COLO829 (cell line): ENCODE measurements around the gene CLEC7A.

Experiments used
- DNase-seq: peaks from one replicate; pipeline ENCODE4 v3.0.0; 2012; ENCODE audit warnings: low spot score

The CLEC7A gene

DNA sequence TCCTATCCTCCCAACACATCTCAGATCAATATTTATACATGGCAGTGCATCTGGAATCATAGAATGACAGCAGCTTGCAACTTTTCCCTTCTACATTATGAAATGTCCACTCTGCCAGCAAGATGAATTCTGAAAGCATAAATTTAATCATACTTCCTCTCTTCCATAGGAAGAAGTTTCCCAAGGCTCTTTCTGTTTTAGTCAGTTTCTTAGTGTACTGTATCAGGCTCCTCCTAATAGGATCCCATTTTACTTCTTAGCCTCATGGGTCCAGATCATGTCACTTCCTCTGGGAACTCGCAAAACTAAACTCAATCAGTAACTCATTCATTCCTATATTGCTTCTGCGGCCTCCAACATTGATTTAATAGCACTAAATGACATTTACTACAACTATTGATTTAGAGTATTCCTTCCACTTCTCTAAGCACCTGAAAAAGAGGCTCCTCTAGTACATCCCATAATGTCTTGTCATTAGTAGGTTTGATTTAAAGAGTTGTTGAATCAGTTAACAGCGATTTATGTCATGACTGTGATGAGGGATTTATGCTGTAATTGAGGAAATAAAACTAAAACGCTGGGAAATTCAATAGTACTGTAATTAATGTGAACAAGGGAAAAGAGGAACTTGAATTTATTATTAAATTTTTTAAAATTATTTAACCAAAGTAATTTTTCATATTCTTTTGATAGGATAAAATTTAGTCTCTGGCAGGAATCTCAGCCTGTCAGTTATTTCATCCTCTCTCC is 35.2 kb downstream of the CLEC7A start:
- no peak for DNase-seq

DNA sequence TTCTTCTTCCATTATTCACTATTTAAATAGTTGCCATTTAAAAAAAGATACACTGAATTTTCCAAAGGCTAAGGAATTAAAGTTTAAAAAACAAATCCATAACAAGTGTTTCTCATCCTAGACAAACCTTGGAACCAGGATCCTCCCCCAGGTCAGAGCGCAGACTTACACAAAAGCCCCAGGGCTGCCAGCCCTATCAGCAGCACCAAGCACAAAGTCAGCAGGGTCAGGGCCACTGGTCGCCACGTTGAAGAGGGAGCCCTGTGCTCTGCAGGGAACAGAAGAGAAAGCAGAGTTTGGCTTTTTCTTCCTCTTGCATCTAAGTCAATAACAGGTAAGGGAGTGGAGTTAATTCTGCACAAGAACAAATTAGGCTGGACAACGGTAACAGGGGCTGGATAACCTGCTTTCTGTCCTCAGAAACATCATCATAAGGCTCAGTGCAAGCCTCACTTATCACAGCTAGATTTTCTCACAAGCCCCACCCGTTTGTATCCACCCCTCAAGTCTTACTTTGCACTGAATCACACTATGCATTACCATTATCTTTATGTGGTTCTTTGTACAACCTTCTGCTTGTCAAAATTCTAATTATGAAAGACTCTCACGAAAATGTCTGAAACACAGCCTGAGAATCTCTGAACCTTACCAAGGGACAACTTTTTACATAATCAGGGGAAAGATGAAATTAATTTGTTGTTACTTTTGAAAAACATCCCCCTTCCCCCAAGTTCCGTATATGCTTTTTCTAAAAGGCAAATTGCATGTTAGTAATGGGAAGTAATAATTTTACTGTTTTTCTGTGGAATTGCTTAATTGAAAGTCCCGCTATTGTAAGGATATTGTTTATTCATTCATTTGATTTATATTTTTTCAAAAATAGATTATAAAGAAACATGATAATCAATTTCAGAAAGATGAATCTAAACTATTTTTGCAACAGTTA is 40.8 kb downstream of the CLEC7A start:
- no peak for DNase-seq

DNA sequence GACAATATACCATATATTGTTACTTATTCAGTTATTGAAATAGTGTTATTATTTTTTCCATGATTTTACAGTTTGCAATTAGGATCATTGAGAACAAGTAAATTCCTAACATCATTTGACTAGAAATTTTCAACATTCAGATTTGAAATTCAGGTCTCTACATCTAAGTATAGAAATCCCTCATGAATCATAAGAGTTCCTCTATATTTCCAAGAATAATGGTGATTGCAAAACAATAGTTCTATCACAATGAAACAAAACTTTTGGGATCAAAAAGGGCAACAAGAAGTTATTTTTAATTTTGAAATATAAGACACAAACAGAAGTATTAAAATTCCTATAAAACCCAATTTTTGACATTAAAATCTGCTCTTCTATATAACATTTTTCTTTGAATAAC is 42.0 kb downstream of the CLEC7A start:
- no peak for DNase-seq

DNA sequence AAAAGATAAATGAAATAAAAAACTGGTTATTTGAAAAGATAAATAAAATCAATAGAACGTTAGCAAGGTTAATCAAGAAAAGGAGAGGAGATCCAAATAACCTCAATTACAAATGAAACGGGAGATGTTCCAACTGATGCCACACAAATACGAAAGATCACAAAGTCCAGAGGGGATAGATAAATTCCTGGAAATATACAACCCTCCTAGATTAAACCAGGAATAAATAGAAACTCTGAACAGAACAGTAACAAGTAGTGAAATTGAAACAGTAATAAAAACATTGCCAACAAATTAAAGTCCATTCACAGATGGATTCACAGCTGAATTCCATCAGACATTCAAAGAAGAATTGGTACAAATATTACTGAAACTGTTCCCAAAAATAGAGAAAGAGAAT is 43.6 kb downstream of the CLEC7A start:
- no peak for DNase-seq

DNA sequence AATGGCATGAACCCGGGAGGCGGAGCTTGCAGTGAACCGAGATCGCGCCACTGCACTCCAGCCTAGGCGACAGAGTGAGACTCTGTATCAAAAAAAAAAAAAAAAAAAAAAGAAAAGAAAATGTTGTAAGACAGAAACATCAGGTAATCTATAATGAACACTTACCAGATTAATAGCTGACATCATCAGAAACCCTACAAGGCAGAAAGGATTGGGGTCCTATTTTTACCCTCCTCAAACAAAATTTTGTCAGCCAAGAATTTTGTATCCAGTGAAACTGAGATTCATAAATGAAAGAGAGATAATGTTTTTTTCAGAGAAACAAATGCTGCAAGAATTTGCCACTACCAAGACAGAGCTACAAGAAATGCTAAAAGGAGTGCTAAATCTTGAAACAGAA is 45.3 kb downstream of the CLEC7A start:
- no peak for DNase-seq

DNA sequence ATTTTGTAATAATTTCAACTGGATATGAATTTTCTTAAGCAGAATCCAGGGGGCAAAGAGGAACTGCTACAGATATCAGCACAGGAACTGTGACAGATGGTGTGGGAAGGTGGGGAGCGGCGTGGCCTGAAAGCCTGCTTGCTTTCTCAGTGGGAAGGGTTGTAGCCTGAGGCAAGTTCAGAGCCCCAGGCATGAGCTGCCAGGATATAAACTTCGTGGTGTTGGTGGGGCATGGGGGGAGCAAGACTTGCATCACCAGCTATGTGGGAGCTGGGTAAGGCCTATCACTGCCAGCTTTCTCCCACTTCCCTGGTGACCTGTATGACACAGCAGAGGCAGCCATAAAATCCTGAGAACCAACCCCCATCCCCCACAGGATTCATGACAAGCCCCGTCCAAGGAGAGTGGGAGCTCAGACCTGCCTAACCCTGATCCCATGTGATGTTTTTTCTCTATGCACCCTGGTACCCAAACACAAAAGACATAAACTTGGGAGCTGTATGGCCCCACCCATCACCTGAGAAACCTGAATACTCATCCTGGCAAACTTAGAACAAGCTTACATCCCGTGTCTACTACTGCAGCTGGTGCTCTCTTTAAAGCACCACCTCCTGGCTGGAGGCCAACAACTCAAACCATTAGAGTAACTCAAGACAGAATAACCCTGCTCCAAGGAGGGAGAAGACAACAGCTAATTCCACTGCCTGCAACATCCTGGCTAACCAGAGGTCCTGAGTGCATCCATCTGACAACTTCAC is 47.7 kb downstream of the CLEC7A start:
- no peak for DNase-seq

DNA sequence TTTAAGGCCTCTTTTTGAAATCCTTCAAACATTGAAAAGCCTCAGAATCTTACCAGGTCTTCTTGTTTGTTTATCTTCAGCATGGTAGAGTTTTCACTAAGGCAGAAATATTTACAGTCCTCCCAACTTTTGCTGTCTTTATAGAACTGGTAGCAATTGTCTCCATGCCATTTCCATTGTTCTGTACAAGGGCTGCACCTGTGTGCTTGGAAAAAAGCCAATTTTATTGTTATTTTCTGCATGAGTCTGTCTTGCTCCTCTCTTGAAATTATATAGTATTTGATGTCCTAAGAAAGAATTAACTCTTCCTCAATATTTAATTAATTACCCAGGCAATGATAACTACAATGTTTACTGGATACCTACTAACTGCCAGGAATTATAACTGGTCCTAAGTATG is 54.5 kb downstream of the CLEC7A start:
- DNase-seq, result no peak

DNA sequence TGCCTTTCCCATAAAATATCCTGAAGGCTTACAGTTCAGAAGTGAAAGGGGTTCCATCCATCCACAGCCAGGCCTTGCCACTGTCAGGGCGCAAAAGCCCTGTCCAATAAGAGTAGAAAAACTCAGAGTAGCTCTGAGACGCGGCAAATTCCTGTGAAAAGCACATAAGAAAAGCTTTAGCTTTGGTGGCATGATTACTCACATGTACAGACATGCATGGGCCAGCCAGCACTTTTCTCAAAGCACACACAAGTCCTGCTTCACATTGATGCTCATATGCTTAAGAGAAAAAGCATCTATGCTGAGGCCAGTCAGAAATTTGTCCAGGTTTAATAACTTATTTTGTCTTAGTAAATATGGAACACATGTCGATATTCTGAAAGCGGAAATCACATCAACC is 56.7 kb downstream of the CLEC7A start:
- no peak for DNase-seq

DNA sequence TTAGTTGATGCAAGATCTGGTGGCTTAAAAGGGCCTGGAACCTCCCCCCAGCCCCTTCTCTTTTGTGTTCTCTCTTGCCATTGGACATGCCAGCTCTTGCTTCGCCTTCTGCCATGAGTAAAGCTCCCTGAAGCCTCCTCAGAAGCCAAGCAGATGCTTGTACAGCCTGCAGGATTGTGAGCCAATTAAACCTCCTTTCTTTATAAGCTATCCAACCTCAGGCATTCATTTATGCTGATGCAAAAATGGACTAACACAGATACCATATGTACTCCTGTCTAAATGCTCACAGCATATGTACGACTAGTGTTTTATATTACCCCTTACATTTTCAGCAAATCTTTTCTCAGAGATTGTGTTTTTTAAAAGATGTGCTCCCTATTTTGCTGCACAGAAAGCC is 57.9 kb downstream of the CLEC7A start:
- DNase-seq, result no peak

DNA sequence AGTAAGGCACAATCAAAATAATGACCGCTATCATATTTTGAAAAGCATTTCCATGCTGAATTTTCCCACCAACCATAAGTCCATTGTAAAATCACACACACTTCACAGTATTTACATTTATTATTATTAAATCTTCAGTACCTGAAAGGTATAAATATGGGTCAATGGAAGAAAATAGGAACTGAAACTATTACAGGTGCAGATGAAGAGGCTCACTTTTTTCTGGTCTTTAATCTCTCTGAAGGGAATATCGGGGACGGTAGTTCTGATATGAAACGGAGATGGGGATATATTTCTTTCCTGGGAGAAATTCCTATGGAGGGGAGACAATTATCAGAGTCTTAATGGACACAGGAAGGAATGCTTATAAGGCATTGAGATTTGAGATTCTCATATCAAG is 59.6 kb downstream of the CLEC7A start:
- DNase-seq, result no peak

DNA sequence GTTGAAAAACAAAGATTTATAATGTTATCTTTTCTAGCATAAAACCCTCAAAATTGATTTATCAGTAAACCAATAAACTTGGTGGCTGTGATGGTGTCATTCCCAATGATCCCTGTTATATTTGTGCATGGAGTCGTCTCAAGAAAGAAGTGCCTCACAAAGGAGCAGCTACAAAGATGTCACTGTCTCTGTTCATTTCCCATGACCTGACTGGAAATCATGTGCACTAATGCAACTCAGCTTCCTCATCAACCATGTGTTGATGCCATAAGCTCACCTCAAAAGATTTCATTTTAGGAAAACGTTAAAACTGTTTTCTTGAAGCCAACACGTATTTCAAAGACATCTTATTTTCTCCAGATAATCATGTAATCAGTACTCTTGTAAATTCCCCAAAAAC is 60.0 kb downstream of the CLEC7A start:
- DNase-seq, result no peak

DNA sequence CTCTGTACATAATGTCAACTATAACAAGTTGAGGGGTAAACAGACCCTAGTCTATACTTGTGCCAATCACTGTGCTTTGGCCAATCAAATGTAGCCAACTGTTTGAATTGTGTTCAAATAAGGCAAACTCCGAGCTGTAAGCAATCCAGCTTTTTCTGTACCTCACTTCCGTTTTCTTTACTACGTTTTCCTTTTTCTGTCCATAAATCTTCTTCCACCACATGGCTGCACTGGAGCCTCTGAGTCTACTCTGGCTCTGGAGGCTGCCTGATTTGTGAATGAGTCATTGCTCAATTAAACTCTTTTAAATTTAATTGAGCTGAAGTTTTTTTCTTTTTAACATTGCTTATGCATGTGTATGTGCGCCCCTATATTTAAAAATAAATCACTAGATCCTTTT is 60.9 kb downstream of the CLEC7A start:
- no peak for DNase-seq

DNA sequence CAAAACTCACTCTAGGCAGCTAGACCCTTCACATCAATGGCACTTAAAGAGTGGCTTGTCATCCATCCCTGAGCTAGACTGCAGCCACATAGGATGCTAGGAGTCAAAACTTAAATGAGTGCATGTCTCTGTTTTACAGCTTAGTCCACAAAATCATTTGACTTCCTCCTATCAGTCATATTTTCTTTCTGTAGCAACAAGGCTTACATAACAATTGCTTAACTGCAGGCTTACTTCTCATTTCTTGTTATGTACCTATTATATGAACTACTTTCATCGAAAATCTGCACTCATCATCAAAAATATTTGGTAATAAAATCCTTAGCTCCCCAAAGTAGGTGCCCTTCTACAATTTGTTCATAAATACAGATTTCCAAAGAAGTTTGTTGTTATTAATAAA is 61.4 kb downstream of the CLEC7A start:
- no peak for DNase-seq

DNA sequence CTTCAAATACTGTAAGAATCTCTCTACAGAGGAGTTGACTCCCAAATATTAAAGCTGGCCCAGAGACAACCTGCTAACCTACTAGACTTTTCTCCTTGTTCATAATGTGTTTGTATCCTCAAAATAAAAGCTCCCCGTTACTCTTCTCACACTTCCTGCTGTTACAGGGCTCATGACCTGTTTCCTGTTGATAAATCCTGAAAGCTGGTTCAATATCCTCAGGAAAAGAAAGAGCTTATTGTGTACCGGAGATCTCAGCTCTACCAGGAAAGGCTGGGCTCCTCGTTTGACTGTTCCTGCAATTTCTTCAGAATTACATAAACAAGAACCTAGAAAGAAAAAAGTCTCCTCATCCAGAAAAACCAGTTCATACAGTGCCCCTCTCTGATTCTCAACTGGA is 62.1 kb downstream of the CLEC7A start:
- peak; percentile 70 for DNase-seq

DNA sequence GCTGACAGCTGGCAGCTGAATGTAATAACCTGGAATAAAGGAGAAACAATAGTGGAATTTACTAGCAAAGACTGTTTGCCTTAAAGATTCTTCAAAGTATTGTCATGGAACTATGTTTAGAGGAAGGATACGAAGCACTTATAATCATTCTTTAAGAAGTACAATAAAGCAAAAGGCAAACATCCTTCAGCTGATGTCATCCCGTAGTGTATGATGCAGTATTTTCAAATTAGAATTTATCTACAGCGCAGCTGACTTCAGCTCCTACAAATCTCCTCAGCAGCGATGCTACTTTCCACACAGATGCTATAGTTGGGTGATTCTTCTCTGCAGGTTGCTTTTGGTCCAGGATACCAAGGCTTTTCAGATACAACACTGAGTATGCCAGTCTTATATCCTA is 62.7 kb downstream of the CLEC7A start:
- no peak for DNase-seq
